CD14-positive monocyte (primary cell): ENCODE measurements around the gene BMP2K. TPM values are rescaled to one million over a fixed set of nuclear protein-coding genes. Genes with fewer than 3 reads are reported as not detected.

Experiments used
- DNase-seq, 3 donors: peaks; one replicate each; pipeline ENCODE4 v3.0.0-alpha.2; 2011 to 2022
- H2AFZ ChIP-seq: 2 replicates; pipeline ENCODE4 v1.6.0; 2012; ENCODE audit warnings: mild to moderate bottlenecking, low read depth, low read length, inconsistent platforms; ENCODE audit not compliant: insufficient read depth, poor library complexity, severe bottlenecking
- H3K27ac ChIP-seq, 2 donors: 1 replicate in 1 of 2; 2 replicates in 1 of 2; pipeline ENCODE4 v1.5.1; 2012 to 2013; ENCODE audit warnings: low read length in 2 of 2, control low read depth in 1 of 2, inconsistent platforms in 1 of 2, low read depth in 1 of 2, mild to moderate bottlenecking in 1 of 2
- H3K27me3 ChIP-seq, 2 donors: one replicate each; pipeline versions ENCODE4 v1.6.0 to v1.6.1; 2011 to 2013; ENCODE audit warnings: low read length in 2 of 2; ENCODE audit not compliant: control insufficient read depth in 2 of 2, insufficient read depth in 2 of 2
- H3K36me3 ChIP-seq, 2 donors: replicated peaks in 1 of 2; 1 replicate in 1 of 2; 2 replicates in 1 of 2; pipeline versions ENCODE4 v1.5.1 to v1.6.1; 2012 to 2013; ENCODE audit warnings: low read length in 2 of 2, control low read depth in 1 of 2, inconsistent platforms in 1 of 2, mild to moderate bottlenecking in 1 of 2; ENCODE audit not compliant: insufficient read depth in 2 of 2, control insufficient read depth in 1 of 2
- H3K4me1 ChIP-seq, 2 donors: 1 replicate in 1 of 2; 2 replicates in 1 of 2; pipeline versions ENCODE4 v1.5.1 to v1.6.1; 2012 to 2013; ENCODE audit warnings: low read length in 2 of 2, control low read depth in 1 of 2, inconsistent platforms in 1 of 2, mild to moderate bottlenecking in 1 of 2, moderate library complexity in 1 of 2; ENCODE audit not compliant: insufficient read depth in 2 of 2, control insufficient read depth in 1 of 2
- H3K4me2 ChIP-seq: replicated peaks from 2 replicates; pipeline ENCODE3; 2012; ENCODE audit warnings: low read length, moderate library complexity, mild to moderate bottlenecking; ENCODE audit not compliant: poor library complexity, severe bottlenecking; ENCODE audit errors: extremely low read depth
- H3K4me3 ChIP-seq, 3 experiments: fragments of 200-600 bp in 1 of 3; sonication (generic) in 1 of 3; replicated peaks in 1 of 3; 1 replicate in 2 of 3; 2 replicates in 1 of 3; pipeline ENCODE4 v1.5.1; 2011 to 2013; ENCODE audit warnings: low read length in 3 of 3, mild to moderate bottlenecking in 3 of 3, control low read depth in 2 of 3, low read depth in 2 of 3, inconsistent platforms in 1 of 3, moderate library complexity in 1 of 3
- H3K79me2 ChIP-seq: 2 replicates; pipeline ENCODE4 v1.6.0; 2012; ENCODE audit warnings: mild to moderate bottlenecking, control low read depth, inconsistent platforms, low read length, moderate library complexity; ENCODE audit not compliant: insufficient read depth
- H3K9ac ChIP-seq: 2 replicates; pipeline ENCODE4 v1.6.0; 2017; ENCODE audit warnings: low read length, mild to moderate bottlenecking; ENCODE audit not compliant: insufficient read depth, poor library complexity, severe bottlenecking
- H3K9me3 ChIP-seq, 2 donors: replicated peaks in 1 of 2; 1 replicate in 1 of 2; 2 replicates in 1 of 2; pipeline versions ENCODE4 v1.5.1 to v1.6.1; 2012 to 2013; ENCODE audit warnings: low read length in 2 of 2, control low read depth in 1 of 2; ENCODE audit not compliant: control insufficient read depth in 1 of 2, insufficient read depth in 1 of 2
- H4K20me1 ChIP-seq: 2 replicates; pipeline ENCODE4 v1.6.0; 2012; ENCODE audit warnings: mild to moderate bottlenecking, low read length, control low read depth, moderate library complexity; ENCODE audit not compliant: insufficient read depth
- H3K27ac Mint-ChIP-seq, 7 donors: one replicate each; pipeline ENCODE4 v1.8.0; 2020; ENCODE audit warnings: mild to moderate bottlenecking in 7 of 7, mixed read lengths in 7 of 7, moderate library complexity in 6 of 7, inconsistent platforms in 2 of 7
- H3K27me3 Mint-ChIP-seq, 3 donors: one replicate each; pipeline ENCODE4 v1.8.0; 2021 to 2022; ENCODE audit warnings: low read depth in 3 of 3, mild to moderate bottlenecking in 3 of 3, mixed read lengths in 3 of 3, moderate library complexity in 3 of 3, inconsistent platforms in 1 of 3
- H3K36me3 Mint-ChIP-seq, 2 donors: one replicate each; pipeline ENCODE4 v1.8.0; 2020; ENCODE audit warnings: mixed read lengths in 2 of 2, inconsistent platforms in 1 of 2, mild to moderate bottlenecking in 1 of 2
- H3K4me1 Mint-ChIP-seq: one replicate; pipeline ENCODE4 v1.8.0; 2020; ENCODE audit warnings: mild to moderate bottlenecking, mixed read lengths
- H3K4me3 Mint-ChIP-seq, 2 donors: one replicate each; pipeline ENCODE4 v1.8.0; 2020; ENCODE audit warnings: mild to moderate bottlenecking in 2 of 2, mixed read lengths in 2 of 2, moderate library complexity in 1 of 2
- H3K9me3 Mint-ChIP-seq, 7 donors: one replicate each; pipeline ENCODE4 v1.8.0; 2020 to 2022; ENCODE audit warnings: mixed read lengths in 7 of 7, mild to moderate bottlenecking in 6 of 7, moderate library complexity in 6 of 7, inconsistent platforms in 2 of 7
- WGBS: methylation state at CpG from one replicate; pipeline ENCODE4 v1.1.5; 2013; ENCODE audit warnings: missing lambda C conversion rate; ENCODE audit not compliant: insufficient coverage; 5-methylcytosine and 5-hydroxymethylcytosine counted together
- intact Hi-C, 2 donors: fragments of 100-400 bp; cut with micrococcal nuclease; formaldehyde crosslinking; loops; one replicate each; pipeline versions ENCODE4 v1.15.0 to v1.15.1; 2023
- polyA plus RNA-seq, 3 donors: library from polyadenylated mRNA; depleted of rRNA in 1 of 3; unstranded in 2 of 3; stranded (reverse) in 1 of 3; fragments of 300-500 nt in 2 of 3; fragments of >200 nt in 1 of 3; fragmentation: Illumina TruSeq in 2 of 3; gene quantifications; 1 replicate in 2 of 3; 2 replicates in 1 of 3; pipeline ENCODE4 v1.2.3, GENCODE V29; 2012 to 2021
- TF ChIP-seq, protein P1 (sequence below): fragments of 200-600 bp; IDR thresholded peaks from one replicate; pipeline ENCODE4 v1.8.0; 2022; ENCODE audit warnings: antibody characterized with exemption, mild to moderate bottlenecking

BMP2K gene
- polyA plus RNA-seq, 3 donors, result 11.8 to 39.7 (median 21.6) TPM

DNA sequence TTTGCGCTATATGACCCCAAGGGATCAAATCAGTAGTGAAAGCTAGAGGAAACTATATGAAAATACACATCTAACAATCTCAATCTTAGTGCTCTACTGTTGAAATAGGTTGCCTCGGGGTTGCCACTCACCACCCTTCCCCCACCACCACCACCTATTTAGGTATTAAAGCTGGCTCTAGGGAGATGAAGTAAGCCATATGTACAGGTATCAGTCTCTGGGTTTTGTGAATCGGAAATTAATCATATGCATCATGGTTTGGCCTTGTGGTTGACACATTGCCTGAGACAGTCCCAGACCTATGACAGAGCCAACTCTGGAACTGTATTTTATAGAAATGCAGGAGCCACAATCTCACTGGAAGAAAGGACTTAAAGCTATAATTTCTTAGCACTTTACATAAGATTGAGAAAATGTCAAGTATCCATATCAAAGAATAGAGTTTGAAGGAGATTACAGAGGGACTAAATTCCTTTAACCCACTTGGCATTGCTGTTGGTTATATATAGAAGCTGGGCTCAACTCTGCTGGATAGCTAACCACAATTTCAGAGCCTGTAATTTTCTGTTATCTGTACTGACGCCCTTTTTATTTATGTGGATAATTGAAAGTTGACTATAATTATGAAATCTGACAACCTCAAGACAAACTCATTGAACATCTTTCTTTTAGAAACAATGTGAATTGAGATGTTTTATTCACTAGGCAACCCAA, 26.7 kb upstream of the BMP2K start:
- Histone ChIP-seq H3K9ac (no peak overlapping the region), H3K9me3 (no peaks in the 10 kb centered on the region), H3K27ac (peak overlapping the region; percentile 1 to 95), H2AFZ (no peak overlapping the region), H3K36me3 (no peaks in the 10 kb centered on the region), H3K4me1 (peaks cover 22 to 25% of the 10 kb centered on the region in 2 donors), H3K79me2 (no peaks in the 10 kb centered on the region), H3K27me3 (no peaks in the 10 kb centered on the region), H4K20me1 (no peaks in the 10 kb centered on the region), H3K4me2 (peak overlapping the region; percentile 51), H3K4me3 (peak overlapping the region in 1 of 3 experiments; percentile 48)
- Mint-ChIP-seq H3K9me3 (no peaks in the 10 kb centered on the region), H3K36me3 (peaks cover 0 to 6% of the 10 kb centered on the region in 2 donors), H3K27ac (peak overlapping the region; percentile 86 to 99 (median 92)), H3K4me3 (peak overlapping the region in 1 of 2 donors; percentile 75), H3K27me3 (peaks cover 0 to 2% (median 0%) of the 10 kb centered on the region in 3 donors), H3K4me1 (peaks cover 29% of the 10 kb centered on the region)
- DNase-seq, result peak in 2 of 3 donors; percentile 11 to 45
- no CpG with 5 or more reads among the region's 4 CpGs for WGBS
- intact Hi-C loops, result no loop called here
- TF ChIP-seq, protein P1, sequence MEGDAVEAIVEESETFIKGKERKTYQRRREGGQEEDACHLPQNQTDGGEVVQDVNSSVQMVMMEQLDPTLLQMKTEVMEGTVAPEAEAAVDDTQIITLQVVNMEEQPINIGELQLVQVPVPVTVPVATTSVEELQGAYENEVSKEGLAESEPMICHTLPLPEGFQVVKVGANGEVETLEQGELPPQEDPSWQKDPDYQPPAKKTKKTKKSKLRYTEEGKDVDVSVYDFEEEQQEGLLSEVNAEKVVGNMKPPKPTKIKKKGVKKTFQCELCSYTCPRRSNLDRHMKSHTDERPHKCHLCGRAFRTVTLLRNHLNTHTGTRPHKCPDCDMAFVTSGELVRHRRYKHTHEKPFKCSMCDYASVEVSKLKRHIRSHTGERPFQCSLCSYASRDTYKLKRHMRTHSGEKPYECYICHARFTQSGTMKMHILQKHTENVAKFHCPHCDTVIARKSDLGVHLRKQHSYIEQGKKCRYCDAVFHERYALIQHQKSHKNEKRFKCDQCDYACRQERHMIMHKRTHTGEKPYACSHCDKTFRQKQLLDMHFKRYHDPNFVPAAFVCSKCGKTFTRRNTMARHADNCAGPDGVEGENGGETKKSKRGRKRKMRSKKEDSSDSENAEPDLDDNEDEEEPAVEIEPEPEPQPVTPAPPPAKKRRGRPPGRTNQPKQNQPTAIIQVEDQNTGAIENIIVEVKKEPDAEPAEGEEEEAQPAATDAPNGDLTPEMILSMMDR, result no peak

DNA sequence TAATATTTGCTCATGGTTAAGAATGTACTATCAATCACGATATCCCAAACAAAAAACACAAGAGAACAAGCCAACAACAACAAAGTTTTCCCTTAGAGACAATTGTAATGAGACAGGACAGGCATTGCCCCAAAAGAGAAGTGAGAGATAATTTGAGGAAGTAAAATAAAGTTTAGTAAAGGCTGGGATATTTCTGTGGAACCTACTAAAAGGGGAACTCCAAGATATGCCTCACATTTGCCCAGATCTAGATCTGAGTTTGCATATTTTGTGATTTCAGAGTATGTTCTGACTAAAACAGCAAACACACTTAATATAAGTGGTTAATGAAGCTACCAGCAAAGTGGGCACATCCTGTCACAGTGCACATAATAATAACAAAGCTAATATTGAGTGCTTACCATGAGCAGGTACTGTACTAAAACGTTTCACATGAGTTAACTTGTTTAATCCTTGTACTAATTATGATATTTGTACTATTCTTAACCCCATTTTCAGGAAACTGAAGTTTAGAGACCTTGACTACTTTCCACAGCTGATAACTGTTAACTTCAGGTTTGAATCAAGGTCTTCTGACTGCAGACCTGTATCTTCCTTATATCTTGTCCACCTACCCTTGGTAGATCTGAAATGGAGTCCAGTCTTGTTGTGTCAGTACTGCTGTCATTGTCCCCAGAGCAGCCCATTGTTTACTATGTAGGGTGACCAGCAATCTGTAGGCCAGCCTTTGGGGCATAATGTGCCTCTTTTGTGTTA, 26.0 kb upstream of the BMP2K start:
- H3K36me3 Mint-ChIP-seq, result peaks cover 0 to 6% of the 10 kb centered on the region in 2 donors
- Histone ChIP-seq H3K9ac (peak overlapping the region; percentile 33), H3K4me3 (peak overlapping the region in 1 of 3 experiments; percentile 48), H3K4me1 (peaks cover 22 to 25% of the 10 kb centered on the region in 2 donors), H4K20me1 (no peaks in the 10 kb centered on the region), H3K9me3 (no peaks in the 10 kb centered on the region), H3K79me2 (no peaks in the 10 kb centered on the region), H3K27ac (peak overlapping the region; percentile 74 to 95), H2AFZ (peak overlapping the region; percentile 27), H3K27me3 (no peaks in the 10 kb centered on the region), H3K4me2 (peak overlapping the region; percentile 51), H3K36me3 (no peaks in the 10 kb centered on the region)
- WGBS, result no CpG with 5 or more reads among the region's 2 CpGs
- H3K27me3 Mint-ChIP-seq, result peaks cover 0 to 2% (median 0%) of the 10 kb centered on the region in 3 donors
- peak overlapping the region; percentile 27 to 75 for H3K4me3 Mint-ChIP-seq
- TF ChIP-seq, protein P1, result no peak
- intact Hi-C loops, result no loop called here
- no peaks in the 10 kb centered on the region for H3K9me3 Mint-ChIP-seq
- DNase-seq, result peak; percentile 78 to 91 (median 91)
- H3K27ac Mint-ChIP-seq, result peak overlapping the region; percentile 92 to 99 (median 97)
- H3K4me1 Mint-ChIP-seq, result peaks cover 29% of the 10 kb centered on the region
